ENCODE data around the gene ANAPC7. TPM values are rescaled to one million over a fixed set of nuclear protein-coding genes. Genes with fewer than 3 reads are reported as not detected.
"Not testable (repeated sequence)": the region's sequence is repeated elsewhere in the genome, so short reads cannot be mapped to it uniquely, and the experiment has no call there.

Gene ANAPC7, protein sequence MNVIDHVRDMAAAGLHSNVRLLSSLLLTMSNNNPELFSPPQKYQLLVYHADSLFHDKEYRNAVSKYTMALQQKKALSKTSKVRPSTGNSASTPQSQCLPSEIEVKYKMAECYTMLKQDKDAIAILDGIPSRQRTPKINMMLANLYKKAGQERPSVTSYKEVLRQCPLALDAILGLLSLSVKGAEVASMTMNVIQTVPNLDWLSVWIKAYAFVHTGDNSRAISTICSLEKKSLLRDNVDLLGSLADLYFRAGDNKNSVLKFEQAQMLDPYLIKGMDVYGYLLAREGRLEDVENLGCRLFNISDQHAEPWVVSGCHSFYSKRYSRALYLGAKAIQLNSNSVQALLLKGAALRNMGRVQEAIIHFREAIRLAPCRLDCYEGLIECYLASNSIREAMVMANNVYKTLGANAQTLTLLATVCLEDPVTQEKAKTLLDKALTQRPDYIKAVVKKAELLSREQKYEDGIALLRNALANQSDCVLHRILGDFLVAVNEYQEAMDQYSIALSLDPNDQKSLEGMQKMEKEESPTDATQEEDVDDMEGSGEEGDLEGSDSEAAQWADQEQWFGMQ
- 71.3 TPM for total RNA-seq

DNA sequence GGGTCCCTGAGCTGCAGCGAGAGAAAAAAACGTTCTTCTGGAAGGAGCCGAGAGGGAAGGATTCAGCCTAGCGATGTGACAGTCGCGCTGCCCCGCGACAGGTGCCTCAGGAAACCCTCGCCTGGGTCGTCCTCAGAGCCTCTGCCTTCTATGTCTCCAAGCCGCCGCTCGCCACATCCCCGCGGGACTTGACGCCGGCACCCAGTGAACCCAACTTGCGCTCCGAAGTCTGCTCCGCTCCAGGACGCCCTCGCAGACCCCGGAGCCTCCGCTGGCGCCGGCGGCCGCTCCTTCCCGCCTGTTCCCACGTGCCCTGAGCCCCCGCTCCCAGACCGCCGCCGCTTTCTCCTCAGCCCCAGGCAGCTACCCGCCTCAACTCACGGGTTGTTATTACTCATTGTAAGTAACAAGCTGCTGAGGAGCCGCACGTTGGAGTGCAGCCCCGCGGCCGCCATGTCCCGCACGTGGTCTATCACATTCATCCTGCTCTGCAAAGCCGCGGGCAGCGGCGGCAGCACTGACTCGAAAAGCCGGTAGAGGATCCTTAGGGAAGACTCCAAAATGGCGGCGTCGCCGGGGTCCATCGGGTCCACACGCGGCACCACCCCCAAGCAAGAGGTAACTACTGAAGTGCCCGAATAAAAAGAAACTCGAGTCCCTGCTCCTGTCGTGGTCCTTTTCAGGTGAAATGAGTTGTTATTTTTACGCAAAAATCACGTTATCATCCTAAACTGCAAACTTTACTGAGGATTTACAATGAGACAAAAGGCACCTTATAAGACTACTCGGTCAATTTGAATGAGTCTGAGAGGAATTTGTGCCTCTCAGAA, at the start of gene ANAPC7:
ANAPC7 (minus strand) TSS at position 563 of the 830 bp plus-strand sequence; CDS start at position 482, 81 bp downstream.
- DNase-seq = peak; percentile 97

DNA sequence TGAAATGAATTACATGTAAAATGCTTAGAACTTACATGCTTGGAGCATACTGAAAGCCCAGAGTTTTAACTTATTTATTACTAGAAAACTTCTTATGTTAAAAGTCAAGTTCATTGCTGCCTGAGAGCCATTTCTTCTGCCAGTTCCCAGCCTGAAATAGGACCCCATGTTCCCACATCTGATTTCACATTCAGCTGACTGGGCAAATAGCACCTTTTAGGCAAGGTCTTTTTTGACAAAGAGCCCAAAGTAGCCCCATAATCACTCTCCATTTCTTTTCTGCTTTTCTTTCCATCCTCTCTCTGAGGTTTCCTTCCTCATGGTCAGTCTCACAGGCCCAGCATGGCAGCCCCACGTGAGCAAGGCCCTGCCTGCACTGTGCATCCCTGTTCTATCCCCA, 47.8 kb upstream of the ANAPC7 start:
- no peak for DNase-seq

DNA sequence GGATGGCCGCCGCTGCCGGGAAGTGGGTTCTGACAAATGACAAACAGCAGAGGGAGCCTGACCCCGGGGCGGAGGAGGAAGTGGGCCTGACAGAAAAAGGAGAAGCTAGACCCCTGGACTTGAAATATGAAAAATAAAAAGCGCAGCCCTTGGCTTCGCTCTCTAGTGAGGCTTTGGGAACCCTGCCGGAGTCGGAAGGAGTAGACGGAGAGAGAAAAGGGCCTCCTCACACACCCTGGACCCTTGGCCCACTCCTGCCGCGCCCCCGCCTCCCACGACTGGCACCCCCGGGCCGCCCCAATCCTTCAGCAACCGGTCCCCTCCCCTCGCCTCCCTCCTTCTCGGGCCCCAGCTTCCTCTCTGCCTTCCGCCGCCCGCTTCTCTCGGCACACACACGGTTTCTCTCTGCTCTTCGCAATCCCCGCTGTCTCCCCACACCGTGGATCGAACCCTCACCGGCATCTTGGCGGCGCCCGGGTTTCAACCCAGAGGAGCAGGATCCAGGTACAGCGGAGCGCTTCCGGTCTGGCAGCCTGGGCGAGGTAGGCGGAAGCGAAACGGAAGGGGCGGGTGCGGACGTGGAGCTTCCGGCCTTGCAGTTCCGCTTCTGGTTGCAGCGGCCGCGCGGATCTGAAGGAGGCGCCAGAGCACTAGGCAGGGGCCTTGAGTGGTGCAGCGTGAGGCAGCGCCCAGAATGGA, 46.4 kb upstream of the ANAPC7 start, which contains the start of gene ARPC3:
ARPC3 (minus strand) TSS at position 539 of the 699 bp plus-strand sequence; CDS start at position 462, 77 bp downstream.
- peak; percentile 98 for DNase-seq

DNA sequence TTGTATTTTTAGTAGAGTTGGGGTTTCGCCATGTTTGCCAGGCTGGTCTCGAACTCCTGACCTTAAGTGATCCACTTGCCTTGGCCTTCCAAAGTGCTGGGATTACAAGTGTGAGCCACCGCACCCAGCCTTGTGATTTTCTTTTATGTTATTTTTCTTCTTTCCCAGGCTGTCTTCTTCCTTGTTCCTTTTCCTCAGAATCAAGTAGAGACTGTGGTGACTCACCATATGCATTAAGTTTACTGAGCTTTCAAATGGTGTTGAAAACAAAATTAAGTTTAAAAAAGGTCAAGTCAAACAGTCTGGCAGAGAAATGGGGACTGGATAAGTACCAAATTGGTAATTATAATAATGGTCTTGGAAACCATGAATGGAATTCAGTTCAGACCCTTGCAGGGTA, 40.9 kb upstream of the ANAPC7 start:
- no peak for DNase-seq

DNA sequence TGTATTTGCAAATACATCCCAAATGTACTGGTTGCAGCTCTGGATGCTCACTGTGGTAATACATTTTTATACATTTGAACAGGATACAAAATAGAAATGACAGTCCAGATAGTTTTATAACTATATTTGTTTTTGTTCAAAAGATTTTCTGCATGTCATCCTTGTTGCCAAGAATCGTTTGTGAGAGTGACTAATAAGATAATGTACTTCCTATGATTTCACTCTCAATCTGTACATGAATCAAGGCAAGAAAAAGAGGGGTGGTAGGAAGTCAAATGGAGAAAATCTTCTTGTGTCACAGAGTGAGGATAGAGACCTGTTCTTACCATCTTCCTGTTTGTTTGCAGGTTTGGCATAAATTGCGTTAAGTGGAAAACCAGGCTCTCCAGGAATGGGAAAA, 32.7 kb upstream of the ANAPC7 start:
- no peak for DNase-seq

DNA sequence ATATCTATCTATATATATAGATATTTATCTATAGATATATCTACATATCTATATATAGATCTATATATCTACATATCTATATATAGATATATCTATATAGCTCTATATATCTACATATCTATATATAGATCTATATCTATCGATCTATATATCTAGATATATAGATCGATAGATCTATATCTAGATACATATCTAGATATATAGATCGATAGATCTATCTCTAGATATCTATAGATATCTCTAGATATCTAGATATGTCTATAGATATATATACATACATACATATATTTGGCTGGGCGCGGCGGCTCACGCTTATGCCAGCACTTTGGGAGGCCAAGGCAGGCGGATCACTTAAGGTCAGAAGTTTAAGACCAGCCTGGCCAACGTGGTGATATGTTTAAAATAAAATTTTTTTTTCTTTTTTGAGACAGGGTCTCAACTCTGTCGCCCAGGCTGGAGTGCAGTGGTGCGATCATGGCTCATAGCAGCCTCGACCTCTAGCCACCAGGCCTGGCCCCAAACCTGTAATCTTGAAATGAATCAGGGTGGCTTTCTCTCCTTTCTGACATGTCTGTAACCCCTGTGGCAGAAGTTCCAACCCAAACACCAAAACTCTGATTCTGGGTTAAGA, 28.6 kb upstream of the ANAPC7 start:
- DNase-seq = no peak

DNA sequence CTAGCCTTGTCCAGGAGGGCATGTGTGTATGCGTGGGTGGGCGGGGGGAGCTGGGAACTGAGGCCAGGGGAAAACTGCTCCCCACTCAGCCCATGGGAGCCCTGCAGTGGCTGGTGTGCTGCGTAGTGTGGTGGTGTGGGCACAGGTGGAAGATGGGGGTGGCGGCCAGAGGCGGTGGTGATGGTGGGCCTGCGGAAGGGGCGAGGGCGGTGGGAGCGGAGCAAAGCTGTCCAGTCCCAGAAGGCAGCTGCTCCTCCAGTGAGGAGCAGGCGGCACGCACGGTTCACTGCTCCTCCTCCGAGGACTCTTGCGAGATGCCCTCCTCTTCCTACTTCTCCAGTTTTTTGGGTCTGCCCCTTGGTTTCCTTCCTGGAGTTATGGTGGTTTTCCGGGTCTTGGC, 26.2 kb upstream of the ANAPC7 start:
- not testable (repeated sequence) for DNase-seq

DNA sequence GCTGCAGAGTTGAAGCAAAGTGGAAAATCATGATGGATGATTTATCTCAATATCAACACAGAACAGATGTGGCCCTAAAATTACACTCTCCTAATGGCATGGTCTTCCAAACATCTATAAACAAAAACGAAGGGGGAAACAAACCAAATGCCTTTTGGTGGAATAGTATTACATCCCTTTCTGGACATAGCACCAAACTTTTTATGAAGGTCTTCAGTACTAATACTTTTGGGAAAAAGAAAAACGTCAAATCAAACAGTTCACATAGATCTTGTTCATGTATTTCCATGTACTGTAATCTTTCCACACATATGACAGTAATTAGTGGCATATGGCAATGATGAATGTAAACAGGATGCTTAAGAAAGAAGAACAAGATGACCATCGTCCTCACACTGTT, 22.9 kb upstream of the ANAPC7 start:
- peak; percentile 79 for DNase-seq

DNA sequence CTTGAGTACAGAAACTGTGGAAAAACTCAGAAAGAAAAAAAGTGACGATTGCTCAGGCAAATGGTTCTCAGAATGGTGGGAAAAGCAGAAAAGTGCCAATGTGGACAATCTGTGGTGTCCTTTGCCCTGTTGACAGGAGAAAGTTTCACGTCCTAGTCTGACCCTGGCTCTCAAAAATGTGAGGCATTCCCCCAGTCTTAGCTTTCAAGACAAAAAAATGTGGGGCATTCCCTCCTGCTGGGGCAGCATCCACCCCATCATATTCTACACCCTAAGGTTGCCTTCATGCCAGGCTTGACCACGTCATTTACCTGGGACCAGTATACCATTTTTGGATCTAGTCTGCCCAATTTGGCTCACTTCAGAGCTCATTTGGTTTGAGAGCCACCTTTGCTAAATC, 20.7 kb upstream of the ANAPC7 start:
- no peak for DNase-seq

DNA sequence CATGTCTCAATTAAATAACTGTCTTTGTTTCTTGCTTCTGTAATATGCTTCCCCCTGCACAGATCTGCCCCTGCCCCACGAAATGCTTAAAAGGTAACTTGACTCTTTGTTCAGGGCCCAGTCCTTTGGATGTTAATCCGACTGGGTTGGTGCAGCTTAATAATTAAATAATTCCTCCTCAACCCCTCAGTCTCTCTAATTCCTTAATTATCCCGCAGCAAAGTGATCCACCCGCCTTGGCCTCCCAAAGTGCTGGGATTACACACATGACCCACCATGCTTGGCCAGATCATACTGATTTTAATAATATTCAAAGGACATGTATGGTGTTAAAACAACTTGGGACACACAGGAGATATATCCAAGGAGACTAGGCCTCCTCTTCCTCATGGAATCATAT, 18.2 kb upstream of the ANAPC7 start:
- DNase-seq = no peak

DNA sequence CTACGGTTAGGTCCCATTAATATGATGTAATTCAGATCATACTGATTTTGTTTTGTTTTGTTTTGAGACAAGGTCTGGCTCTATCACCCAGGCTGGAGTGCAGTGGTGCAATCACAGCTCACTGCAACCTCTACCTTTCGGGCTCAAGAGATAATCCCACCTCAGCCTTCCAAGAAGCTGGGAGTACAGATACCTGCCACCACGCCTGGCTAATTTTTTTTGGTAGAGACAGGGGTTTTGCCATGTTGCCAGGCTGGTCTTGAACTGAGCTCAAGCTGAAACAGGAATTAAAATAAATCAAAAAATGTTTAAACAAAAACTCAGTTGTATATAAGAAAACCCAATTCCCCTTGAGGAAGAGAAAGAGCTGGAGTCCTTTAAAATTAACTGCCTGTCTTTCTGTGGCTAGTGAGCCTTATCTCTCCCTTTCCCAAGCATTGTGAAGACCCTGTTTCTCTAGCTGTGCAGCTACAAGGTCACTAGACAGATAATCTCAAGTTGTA, 17.7 kb upstream of the ANAPC7 start:
- DNase-seq = no peak

DNA sequence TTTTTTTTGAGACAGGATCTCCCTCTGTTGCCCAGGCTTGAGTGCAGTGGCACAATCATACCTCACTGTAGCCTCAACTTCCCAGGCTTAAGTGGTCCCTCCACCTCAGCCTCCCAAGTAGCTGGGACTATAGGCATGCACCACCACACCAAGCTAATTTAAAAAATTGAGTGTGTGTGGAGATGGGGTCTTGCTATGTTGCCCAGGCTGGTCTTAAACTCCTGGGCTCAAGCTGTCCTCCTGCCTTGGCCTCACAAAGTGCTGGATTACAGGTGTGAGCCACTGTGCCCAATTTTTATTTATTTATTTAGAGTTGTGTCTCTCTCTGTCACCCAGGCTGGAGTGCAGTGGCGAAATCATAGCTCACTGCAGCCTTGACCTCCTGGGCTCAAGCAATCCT, 17.1 kb upstream of the ANAPC7 start:
- not testable (repeated sequence) for DNase-seq

DNA sequence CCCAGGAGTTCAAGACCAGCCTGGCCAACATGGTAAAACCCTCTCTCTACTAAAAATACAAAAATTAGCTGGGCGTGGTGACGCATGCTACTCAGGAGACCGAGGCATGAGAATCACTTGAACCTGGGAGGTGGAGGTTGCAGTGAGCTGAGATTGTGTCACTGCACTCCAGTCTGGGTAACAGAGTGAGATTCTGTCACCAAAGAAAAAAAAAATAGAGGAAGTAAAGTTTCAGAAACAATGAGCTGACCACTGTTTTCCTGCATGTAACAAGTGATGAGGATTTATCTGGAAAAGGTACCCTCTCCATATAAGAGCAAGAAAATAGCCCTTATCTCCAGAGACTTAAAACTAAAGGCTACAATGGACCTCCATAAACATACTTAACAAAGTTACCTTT, 13.6 kb upstream of the ANAPC7 start:
- not testable (repeated sequence) for DNase-seq

DNA sequence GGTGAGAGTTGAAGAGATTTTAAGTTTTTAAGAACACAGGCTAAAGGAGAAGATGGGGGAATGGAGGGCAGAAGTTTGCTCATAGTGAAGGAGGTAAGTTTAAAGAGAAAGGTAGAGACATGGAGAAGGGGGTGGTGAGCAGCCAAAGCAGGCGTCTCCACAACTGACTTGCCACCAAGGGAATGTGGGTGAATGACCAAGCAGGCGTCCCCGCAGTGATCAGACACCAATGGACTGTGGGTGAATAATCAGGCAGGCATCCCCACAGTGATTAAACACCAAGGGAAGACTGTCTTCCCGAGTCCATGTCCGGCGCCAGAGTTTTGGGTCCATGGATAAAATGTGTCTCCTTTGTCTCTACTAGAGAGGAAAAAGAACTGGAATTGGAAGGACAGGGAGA, 6.6 kb upstream of the ANAPC7 start:
- not testable (repeated sequence) for DNase-seq

DNA sequence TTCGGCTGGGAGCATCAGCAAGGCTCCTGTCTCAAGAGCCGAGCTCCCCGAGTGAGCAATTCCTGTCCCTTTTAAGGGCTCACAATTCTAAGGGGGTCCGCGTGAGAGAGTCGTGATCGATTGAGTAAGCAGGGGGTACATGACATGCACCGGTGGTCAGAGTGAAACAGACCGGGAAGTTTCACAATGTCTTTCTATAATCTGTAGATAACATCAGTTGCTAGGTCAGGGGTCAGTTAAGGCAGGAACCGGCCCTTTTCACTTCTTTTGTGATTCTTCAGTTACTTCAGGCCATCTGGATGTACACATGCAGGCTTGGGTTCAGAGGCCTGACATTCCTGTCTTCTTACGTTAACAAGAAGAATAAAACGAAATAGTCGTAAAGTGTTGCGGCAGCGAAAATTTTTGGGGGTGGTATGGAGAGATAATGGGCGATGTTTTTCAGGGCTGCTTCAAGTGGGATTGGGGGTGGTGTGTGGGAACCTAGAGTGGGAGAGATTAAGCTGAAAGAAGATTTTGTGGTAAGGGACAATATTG, 1.7 kb upstream of the ANAPC7 start:
- DNase-seq = not testable (repeated sequence)

DNA sequence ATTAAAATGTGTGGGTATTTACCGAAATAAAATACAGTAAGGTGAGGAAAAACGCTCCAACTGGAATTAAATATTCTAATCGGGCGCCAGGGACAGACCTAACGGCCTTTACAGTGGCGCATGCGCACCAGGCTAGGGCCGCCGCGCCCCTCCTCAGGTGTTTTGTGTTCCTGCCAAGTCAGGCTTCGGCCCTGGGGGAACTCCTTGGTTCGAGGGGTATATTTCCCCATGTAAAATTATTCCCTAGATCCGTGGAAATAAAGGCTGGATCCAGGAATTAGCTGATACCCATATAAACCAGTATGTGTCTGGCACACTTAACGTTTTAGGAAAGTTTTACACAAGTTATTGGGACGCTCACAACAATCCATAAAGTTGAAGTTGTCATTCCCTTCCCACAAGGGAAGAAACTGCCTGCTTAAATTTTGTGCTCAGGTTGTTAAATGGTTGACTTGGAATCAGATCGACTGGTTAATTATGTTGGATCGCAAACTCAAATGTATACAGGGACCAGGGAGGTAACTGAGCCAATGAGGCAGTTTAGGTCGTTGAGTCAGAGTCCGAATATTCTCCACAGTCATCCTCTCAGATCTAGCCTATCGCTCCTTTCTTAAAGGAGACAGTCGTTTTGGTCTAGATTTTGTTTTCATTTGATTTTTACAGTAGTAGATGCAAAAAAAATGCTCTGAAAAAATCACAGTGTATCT, 621 bp upstream of the ANAPC7 start:
- DNase-seq = peak; percentile 92

DNA sequence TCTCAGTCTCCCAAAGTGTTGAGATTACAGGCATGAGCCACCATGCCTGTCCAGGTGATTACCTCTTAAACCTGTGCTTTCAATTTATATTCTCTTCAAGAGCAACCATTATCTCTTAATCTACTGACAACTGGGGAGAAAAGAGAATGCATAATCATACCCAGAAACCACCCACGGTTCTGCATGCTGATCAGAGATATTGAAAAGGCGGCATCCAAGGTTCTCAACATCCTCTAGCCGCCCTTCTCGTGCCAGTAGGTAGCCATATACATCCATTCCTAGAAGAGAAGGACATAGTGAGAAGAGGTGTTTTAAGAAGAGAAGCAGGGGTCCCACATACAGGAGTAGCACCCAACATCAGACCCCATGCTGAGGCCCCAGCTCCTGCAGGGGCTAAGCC, 20.8 kb downstream of the ANAPC7 start:
- no peak for DNase-seq

DNA sequence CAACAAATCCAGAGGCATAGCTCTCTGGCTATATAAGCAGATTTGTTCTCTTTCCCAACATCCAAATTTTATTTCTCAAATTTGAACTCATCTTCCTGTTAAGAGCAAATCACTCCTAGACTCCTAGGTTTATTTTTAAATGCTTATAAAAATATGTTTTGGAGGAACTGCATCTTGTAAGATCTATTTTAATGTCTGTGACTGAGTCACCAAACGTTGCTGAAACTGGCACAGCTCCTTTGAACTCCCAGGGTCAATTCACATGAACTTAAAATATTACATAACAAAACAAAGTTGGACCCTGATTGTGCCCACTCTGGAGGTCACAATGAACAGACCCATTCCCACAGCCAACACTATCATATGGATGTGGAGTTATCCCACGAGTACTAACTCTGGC, 23.9 kb downstream of the ANAPC7 start:
- no peak for DNase-seq

DNA sequence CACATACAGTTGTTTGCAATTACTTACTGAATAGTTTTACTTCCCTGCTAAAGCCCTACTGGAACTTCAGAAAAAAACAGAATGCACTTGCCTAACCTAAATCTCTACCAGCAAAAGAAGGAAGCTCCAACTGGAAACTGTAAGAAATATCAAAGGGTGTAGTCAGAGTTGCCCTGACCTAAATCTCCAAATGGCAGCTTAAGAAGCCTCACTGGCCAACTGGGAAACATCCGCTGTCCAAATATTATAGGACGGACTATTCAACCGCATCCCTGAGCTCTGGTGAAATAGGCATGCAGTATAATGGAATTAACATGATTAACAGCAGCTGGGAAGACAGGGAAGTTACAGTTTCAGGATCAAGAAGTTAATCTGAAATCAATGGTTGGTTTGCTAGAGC, 24.3 kb downstream of the ANAPC7 start:
- DNase-seq = no peak

DNA sequence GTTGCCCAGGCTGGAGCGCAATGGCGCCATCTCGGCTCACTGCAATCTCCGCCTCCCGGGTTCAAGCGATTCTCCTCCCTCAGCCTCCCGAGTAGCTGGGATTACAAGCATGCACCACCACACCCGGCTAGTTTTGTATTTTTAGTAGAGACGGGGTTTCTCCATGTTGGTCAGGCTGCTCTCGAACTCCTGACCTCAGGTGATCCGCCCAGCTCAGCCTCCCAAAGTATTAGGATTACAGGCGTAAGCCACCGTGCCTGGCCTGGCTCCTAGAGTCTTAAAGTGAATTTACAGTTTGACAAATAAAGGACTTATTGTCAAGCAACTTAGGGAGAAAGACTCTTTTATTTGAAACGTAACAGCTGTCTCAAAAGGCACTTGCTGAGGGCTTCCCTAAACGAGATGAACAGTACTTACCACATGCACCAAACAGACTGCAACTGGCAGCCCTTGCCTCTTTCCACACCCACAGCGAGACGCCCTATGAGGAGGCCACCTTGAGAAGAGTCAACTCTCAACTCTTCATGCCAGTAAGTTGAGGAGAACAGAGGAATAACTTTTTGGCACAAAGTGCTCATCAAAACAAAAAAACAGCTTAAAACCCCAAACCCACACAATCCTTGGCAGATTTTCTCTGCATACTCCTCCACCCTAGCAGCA, 25.2 kb downstream of the ANAPC7 start:
- not testable (repeated sequence) for DNase-seq
